RWPE1 (cell line): Measurements from ENCODE around the gene CCDC157.

Experiments
- CTCF ChIA-PET: fragments of 350-600 bp; sonication (Branson Sonifier 250); formaldehyde crosslinking; extraction: SDS; loops from one replicate; lab custom pipeline; 2021; lab: Yijun Ruan, JAX
- POLR2A ChIA-PET: fragments of 400-600 bp; formaldehyde crosslinking; extraction: SDS; loops from one replicate; lab custom pipeline; 2020; ENCODE audit warnings: antibody characterized with exemption; ENCODE audit not compliant: low non-redundant PET; lab: Yijun Ruan, JAX
- DNase-seq: peaks from one replicate; pipeline ENCODE4 v3.0.0; 2012; ENCODE audit warnings: low spot score
- H3K27ac ChIP-seq: fragments of 450-650 bp; 2 replicates; pipeline ENCODE4 v1.5.1; 2017
- TF ChIP-seq, protein P1 (sequence below): fragments of 450-650 bp; conservative IDR thresholded peaks from 2 replicates; pipeline ENCODE4 v1.5.1; 2017; ENCODE audit warnings: low read depth, mild to moderate bottlenecking

CCDC157 gene

GRCh38 chr22:30381264-30381663 is 24.5 kb downstream of the CCDC157 start:
- ChIA-PET POLR2A (no interaction called here), CTCF (no interaction called here)
- DNase-seq: no peak
- TF ChIP-seq, protein P1, sequence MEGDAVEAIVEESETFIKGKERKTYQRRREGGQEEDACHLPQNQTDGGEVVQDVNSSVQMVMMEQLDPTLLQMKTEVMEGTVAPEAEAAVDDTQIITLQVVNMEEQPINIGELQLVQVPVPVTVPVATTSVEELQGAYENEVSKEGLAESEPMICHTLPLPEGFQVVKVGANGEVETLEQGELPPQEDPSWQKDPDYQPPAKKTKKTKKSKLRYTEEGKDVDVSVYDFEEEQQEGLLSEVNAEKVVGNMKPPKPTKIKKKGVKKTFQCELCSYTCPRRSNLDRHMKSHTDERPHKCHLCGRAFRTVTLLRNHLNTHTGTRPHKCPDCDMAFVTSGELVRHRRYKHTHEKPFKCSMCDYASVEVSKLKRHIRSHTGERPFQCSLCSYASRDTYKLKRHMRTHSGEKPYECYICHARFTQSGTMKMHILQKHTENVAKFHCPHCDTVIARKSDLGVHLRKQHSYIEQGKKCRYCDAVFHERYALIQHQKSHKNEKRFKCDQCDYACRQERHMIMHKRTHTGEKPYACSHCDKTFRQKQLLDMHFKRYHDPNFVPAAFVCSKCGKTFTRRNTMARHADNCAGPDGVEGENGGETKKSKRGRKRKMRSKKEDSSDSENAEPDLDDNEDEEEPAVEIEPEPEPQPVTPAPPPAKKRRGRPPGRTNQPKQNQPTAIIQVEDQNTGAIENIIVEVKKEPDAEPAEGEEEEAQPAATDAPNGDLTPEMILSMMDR: no peak
- H3K27ac ChIP-seq: no peak overlapping the region

GRCh38 chr22:30382340-30382739 is 25.5 kb downstream of the CCDC157 start:
- DNase-seq: no peak
- POLR2A ChIA-PET: no interaction called here
- H3K27ac ChIP-seq: no peak overlapping the region
- TF ChIP-seq, protein P1: no peak
- CTCF ChIA-PET: interaction anchor here (0.6 to 0.9 kb wide), 3 partner anchors 44 to 95 kb away, joined by 3 read pairs; no protein-coding TSS in a partner anchor

GRCh38 chr22:30383061-30383460 is 26.3 kb downstream of the CCDC157 start:
- CTCF ChIA-PET: interaction anchor here (0.6 to 0.9 kb wide), 3 partner anchors 44 to 95 kb away, joined by 3 read pairs; no protein-coding TSS in a partner anchor
- DNase-seq: no peak
- TF ChIP-seq, protein P1: no peak
- H3K27ac ChIP-seq: no peak overlapping the region
- POLR2A ChIA-PET: no interaction called here

- DNase-seq: no peak
- ChIA-PET POLR2A (no interaction called here), CTCF (interaction anchor here (0.6 to 2.3 kb wide), 2 partner anchors 98 to 228 kb away, joined by 6 to 17 read pairs; no protein-coding TSS in a partner anchor)
- TF ChIP-seq, protein P1: no peak
- H3K27ac ChIP-seq: peak overlapping the region; percentile 78
Observed at GRCh38 chr22:30385942-30386341, 29.1 kb downstream of the CCDC157 start.

DNA sequence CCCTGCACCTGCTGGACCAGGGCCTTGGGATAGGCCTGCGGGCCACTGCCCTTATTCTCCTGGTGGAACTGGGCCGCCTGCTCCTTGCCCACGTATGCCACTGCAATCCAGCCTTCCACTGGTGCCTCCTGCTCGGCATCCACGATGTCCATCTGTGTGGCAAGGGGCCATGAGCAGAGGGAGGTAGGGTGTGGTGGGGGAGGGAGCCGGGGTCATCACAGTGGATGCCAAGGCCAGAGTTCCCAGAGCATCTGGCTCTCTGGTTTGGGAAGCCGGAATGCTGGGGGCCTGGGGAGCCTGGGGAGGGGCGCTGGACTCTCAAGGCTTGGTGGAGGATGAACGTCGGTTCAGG is 29.8 kb downstream of the CCDC157 start:
- TF ChIP-seq, protein P1: no peak
- POLR2A ChIA-PET: no interaction called here
- CTCF ChIA-PET: interaction anchor here (2.3 kb wide), 1 partner anchor 99 kb away, joined by 17 read pairs; no protein-coding TSS in a partner anchor
- H3K27ac ChIP-seq: peak overlapping the region; percentile 78
- DNase-seq: no peak

GRCh38 chr22:30386960-30387827 is 30.4 kb downstream of the CCDC157 start, which contains the start of gene RNF215:
Gene RNF215 (minus strand): TSS chr22:30387411. CDS start chr22:30387313, 98 bp downstream.
- H3K27ac ChIP-seq: peak within 1 kb of the TSS; percentile 78
- POLR2A ChIA-PET: no interaction called here

More at GRCh38 chr22:30386960-30387827, 30.4 kb downstream of the CCDC157 start, which contains the start of gene RNF215:
- CTCF ChIA-PET: interaction anchor here (0.6 to 2.3 kb wide), 11 partner anchors 8 to 126 kb away, joined by 3 to 17 read pairs (median 4); partner anchors contain the start of genes CASTOR1 and SEC14L2
- TF ChIP-seq, protein P1: peak; percentile 91
- DNase-seq: peak; percentile 76
